Stimulated activated CD8-positive, alpha-beta memory T cell treated with anti-CD3 and anti-CD28 coated beads, Interleukin-7, amount 100 ng/mL, for 4 hours (primary cell): Measurements from ENCODE around the gene CDIP1.

ENCODE experiments used
- DNase-seq, 2 donors: peaks; one replicate each; pipeline ENCODE4 v3.0.0-alpha.2; 2020; ENCODE audit warnings: low read depth in 2 of 2

CDIP1 gene

DNA sequence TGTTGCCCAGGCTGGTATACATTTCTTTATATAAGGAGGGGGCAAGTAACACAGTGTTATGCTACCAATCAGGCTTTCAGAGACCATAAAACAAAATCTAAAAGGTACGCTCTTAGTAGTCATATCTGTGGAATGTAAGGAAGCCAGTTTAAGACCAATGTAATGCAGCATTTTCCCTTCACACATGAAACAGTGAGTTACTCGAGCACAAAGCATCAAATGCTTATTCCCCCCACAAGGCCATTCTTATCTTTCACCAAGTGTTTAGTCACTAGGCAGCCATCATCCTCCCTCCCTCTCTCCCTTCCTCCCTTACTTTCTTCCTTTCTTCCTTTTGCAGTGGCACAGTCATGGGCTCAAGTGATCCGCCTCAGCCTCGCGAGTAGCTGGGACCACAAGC is 49.5 kb downstream of the CDIP1 start:
- no peak for DNase-seq

DNA sequence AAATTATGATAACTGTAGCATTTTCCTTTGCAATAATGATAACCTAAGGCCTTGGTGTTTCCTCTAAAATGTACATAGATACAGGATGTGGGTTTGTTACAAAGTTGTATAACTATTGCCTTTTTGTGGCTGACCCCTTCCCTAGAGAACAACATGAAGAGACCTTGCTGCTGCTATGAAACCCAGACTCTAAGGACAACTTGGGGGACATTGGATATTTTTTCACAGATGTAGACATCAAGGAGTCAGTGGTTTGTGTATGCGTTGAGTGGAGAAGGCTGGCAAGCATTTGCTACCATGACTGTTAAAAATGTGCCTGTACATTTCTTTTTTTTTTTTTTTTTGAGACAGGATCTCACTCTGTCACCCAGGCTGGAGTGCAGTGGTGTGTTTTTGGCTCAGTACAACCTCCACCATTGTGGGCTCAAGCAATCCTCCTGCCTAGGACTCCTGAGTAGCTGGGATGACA is 50.0 kb downstream of the CDIP1 start:
- no peak for DNase-seq

DNA sequence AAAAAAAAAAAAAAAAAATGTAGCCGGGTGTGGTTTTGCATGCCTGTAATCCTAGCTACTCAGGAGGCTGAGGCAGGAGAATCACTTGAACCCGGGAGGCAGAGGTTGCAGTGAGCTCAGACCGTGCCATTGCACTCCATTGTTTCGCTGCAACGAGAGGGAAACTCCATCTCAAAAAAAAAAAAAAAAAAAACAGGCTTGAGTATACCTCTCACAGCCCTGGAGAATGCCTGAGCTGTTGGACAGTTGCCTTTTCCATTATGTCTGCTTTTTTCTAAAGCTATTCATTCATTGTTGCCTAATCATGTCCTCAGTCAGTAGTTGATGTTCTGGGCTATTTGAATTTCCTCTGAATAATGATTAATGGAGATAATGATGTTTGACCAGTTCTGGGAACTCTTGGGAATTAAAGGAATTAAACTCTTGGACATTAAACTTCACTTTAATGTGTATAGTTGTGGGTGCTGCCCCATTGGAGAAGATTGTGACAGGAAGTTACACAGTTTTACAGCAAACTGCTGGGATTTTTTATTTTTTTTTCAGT is 50.5 kb downstream of the CDIP1 start:
- no peak for DNase-seq

DNA sequence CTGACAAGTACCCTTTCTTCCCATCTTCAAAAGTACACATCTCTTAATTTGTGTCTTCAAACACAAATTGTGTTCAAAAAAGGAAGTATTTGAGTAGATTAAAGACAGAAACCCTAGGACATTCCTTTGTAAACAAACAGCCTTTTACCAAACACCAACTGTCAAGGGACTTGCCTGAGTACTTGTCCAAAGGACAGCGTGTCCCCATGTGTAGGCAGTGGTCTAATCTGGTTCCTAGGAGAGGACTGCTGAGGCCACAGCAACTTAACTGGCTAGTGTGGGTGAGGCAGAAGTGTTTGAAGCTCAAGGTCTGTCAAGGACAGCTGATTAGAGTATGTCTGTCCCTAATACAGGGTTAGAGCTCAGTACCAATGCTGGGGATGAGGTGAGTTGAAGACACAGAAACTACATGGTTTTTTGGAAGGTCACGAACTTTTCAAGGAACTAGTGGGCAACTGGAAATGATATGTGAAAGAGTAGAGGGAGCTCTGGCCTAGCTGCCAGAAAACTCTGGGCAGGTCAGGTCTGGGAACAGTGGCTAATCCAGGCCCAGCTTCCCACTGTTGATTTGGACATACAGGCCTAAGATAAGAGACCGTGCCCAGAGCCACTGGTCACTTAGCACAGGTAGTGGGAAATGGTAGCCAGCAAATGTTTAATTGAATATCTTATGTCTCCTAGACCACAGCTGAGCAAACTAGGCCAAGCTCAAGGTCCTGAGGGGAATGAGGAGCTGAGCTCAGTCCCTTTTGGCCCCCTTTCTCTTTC is 52.3 kb downstream of the CDIP1 start:
- DNase-seq, result no peak

DNA sequence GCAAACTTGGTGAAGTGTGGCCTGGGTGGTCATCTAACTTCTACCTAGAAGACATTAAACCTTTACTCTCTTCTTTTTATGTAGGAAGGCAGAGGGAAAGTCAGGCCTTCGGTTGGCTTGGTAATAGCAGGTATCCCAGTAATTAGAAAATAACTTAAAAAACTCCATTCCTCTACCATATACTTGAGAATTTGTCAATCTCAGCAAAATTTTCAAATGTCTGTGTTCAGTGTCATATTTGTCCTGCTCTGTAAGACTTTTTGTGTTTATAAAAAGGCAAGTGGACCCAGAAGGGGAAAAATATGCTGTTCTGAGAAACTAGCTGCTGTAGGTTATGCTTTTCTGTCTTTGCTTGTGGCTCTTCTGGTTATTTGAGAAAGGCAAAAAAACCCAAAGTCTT is 56.6 kb downstream of the CDIP1 start:
- DNase-seq, result no peak

DNA sequence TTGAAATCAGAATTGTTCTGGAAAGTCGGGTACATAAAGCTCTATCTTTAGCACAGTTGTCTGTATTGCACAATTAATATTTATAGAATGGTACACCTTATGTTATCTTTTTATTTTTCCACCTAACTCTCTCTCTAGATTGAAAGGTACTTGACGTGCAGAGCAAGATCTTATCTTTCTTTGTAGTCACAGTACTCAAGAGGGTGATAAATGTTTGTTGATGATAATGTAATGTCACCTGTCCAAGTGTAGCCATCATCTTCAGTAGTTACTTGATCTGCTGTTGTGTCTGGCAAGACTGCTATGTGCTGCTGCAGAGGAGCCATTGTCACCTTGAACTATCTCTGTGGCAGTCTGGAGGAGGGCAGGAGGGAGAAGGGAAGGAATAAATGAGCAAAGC is 57.0 kb downstream of the CDIP1 start:
- DNase-seq, result no peak

DNA sequence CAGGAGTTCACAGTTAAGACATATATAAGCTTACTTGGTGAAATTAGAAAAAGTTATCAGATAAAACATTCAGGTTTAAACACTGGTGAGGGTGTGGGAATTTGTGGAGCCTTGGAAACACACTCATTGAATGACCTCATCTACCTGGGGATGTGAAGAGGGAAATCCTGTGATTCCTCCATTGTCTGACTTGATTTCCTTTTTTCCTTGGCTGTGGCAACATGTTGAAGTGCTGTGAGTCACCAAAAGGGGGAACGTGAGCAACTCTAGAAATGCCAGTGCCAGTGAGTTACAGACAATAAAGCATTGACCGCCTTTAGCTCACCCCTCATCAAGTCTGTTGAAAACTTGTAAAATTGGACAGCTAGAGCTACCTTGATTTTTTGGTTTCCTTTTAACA is 60.6 kb downstream of the CDIP1 start:
- no peak for DNase-seq

DNA sequence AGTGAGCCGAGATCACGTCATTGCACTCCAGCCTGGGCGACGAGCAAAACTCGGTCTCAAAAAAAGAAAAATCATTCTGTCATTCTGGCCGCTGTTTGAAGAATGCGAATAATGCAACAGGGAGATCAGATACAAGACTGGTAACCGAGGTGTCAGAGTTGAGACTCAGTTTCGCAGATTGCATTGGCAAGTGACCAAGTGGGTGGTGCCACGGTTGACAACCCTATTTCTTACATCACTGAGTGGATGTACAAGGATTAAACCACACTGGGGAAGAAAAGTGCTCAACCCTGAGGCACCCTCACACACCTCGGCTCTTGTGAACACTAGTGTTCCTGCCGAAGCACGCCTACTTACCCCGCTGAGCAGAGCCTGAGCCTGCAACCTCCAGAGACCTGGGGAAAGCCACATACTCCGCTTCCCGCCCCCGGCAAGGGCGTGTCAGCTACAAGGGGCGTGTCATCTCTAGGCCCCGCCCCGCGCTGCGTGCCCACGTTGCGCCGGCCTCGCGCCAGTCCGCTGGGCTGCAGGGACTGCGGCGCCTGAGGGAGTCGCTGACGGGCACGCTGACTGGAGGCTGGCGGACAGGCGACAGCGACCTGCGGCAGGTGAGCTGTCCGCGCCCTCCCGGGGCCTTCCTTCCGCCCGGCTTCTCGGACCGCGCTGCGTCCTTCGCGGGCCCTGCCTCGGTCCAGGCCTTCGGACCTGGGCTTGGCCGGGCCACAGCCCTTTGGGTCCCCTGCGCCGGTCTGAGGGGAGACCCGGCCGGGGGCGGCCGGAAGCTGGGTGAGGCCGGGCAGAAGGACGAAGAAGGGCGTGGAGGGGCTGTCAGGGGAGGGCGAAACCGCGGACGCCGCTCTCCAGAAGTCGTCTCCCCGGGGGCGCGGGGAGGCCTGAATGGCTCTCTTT is 62.4 kb downstream of the CDIP1 start, which contains the start of gene HMOX2:
Gene HMOX2 (plus strand): TSS at position 519 of the 909 bp plus-strand sequence. CDS start 29,127 bp downstream, outside the sequence.
- peak; percentile 87 to 89 for DNase-seq

DNA sequence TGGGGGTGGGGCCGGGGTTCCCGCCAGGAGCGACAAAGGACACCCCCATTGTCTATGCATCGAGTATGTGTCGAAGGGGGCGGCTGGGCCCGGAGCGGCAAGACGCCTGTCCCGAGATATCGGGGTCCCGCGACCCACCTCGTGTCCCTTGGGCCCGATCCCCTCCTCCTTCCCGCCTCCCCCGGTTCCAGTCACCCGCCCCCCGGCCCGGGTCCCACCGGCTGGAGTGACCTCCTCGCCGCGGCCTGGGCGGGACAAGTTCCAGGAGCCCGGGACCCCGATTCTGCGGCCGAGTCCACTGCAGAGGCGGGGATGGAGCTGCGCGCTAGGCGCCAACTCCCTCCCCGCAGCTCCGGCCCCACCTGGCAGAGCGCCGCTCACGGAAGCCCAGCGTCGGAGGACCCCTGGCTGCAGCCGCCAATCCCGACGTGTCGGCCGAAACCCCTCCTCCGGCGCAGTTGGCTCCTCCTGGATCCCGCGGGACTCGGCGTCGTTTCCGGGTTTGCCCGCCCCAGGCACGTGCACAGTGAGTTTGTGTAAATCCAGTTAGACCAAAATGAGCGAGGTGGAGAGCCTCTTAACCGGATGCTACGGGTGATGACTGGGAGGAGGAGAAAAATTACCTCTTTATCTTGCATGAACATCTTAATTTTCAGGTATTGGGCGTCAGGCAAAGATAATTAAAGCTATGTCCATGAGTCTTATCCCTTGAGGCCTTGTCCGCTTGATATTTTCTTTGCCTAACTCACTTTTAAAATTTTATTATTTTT is 64.2 kb downstream of the CDIP1 start, which contains the start of gene NMRAL1:
Gene NMRAL1 (minus strand): TSS at position 434 of the 770 bp plus-strand sequence. CDS start 493 bp downstream, outside the sequence.
- peak; percentile 67 to 72 for DNase-seq

DNA sequence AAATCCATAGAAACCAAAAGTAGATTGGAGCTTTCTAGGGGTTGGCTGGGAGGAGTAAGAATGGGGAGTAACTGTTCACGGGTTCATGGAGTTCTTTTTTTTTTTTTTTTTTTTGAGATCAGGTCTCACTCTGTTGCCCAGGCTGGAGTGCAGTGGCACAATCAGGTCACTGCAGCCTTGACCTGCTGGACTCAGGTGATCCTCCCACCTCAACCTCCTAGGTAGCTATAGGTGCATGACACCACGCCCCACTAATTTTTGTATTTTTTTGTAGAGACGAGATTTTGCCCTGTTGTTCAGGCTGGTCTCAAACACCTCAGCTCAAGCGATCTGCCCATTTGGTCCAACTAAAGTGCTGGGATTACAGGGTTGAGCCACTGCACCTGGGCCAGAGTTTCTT is 65.7 kb downstream of the CDIP1 start:
- DNase-seq, result no peak

DNA sequence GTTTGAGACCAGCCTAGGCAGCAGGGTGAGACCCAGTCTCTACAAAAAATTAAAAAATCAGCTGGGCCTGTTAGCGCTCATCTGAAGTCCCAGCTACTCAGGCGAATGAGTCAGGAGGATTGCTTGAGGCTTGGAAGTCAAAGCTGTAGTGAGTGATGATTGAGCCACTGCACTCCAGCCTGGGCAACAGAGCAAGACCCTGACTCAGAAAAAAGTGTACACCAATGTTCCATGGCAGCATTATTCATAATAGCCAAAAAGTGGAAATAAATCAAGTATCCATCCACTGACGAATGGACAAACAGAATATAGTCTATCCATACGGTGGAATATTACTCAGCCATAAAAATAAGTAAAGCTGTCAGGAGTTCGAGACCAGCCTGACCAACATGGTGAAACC is 66.7 kb downstream of the CDIP1 start:
- DNase-seq, result no peak

DNA sequence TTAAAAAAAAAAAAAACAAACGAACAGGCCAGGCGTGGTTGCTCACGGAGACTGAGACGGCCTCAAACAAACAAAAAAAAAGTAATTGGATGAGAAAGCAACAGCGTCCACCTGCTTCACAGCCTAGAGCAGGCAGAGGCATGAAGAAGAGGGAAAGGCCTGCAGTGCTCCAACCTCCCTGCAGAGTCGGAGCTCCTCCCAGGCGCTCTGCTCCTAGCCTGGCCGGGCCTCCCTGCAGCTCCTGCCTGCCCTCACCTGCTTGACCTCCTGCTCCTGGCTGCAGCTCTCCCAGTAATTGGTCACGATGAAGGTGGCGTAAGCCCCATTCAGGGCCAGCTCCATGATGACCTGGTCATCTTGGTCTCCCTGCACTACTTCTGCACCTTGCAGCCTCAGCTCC is 69.6 kb downstream of the CDIP1 start:
- DNase-seq, result no peak

DNA sequence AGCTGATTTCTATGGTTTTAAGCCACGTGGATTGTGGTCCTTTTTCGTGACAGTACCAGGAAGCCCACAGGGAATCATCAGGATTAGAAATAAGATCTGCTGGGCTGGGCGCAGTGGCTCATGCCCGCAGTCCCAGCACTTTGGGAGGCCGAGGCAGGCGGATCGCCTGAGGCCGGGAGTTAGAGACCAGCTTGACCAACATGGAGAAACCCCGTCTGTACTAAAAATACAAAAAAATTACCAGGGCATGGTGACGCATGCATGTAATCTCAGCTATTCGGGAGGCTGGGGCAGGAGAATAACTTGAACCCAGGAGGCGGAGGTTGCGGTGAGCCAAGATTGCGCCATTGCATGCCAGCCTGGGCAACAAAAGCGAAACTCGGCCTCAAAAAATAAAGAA is 70.7 kb downstream of the CDIP1 start:
- no peak for DNase-seq

DNA sequence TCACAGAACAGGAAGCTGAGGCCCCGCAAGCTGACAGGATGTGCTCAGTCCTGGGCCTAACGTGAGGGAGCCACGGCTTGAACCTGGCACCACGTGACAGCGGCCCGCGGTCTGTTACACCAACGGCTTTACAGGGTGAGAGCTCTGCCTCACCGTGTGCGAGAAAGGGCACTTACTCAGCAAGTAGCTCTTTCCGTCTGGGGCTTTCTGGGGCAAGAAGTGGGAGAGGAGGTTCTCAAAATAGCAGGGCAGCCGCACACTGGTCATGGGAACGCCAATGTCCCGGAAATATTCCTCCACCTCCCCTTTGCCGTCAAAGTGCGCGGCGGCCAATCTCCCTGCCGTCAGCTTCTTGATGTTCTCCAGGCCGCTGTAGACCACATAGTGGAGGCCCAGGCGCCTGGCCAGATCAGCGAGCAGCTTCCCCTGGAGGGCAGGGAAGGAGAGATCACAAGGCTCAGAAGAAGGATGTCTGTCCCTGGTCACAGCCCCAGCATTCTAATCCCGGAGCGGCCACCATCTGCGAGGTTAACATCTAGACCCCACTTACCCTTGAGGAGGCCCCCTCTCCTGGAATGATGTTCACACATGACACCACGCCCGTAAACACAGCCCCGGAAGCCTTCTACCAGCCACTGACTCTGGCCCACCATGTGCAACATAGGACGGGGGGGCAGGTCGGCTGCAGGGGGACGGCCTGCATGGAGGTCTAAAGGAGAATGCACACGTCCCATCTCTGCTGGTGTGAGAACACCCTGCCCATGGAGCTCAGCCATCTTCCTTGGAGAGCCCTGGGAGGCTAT is 72.4 kb downstream of the CDIP1 start:
- peak; percentile 58 to 74 for DNase-seq

DNA sequence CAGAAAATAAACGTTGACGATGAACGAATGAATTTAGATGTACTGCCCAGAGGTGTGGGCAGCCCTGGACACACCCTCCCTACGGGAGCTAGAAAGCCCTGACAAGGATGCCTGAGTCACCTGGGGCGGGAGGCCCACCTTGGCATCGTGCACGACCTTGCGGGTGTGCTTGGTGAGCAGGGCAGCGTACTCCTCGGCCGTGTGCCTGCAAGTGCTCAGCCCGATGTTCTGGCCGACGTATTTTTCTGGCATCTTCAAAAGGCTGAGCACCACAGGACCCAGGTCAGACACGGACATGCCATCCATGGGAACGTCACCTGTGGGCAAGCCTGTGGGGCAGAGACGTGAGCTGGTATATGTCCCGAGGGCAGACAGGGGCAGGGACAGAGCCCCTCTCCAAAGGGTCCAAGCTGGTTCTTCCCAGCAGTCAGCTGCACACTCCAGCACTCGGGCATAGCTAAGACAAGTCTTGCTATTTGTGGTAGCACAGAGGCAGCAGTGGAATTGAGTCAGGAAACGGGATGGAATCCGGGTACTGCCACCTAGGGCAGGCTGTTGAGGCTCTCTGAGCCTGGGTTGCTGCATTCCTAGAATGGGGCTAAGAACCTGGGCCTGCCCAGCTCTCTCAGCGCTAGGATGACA is 74.9 kb downstream of the CDIP1 start:
- DNase-seq, result no peak

DNA sequence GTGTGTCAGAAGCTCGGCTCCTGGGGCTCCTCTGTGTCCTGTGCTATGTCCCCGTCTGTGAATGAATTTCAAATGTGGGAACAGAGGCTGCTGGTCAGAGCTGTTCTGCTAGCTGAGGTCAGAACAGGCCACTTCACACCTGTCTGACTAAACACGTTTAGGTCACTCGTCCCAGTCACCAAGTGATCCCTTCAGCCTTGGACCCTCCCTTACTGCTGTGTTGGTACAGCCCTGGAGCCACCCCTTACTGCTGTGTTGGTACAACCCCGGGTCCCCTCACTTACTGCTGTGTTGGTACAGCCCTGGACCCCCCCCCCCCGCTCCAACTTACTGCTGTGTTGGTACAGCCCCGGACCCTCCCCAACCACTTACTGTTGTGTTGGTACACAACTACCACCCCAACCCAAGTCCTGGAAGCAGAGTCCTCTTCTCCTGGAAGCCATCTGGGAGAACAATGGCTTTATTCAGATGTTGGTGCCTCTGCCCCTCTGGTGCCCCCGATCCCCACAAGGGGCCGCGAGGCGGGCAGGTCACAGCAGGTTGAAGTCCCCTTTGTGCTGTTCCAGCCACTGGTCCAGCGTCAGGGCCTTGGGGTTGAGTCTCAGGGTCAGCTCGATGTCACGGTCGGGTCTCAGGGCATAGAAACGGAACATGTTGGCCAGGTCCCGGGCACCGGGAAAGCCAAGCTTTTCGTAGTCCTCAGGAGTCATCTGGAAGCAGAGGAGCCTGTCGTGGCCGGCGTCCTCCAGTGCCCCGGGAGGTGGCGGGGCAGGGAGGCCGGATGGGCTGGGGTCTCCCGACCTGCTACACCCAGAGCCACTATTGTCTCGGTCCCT is 77.1 kb downstream of the CDIP1 start:
- no peak for DNase-seq

DNA sequence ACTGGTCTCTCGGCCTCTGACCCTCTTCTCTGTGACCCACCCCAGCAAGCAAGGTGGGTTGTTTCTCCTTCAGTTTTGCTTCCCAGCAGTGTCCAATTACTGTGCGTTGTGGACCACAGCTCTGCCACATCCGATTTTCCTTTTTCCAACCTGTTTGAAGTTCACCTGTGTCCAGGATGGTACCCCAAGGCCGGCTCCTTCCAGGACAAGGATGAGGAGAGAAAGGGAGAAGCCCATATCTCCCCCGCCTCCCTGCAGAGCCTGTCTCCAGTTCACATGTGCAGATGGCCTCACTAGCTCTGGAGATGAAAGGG is 77.7 kb downstream of the CDIP1 start:
- DNase-seq, result no peak
